HG02763 (cell line): ENCODE data around the gene EMP1.

Experiments
- ATAC-seq: cut with Tn5 transposase; IDR thresholded peaks from one replicate; pipeline ENCODE4 v1.9.1; 2021; ENCODE audit warnings: mild to moderate bottlenecking, moderate library complexity; ENCODE audit not compliant: unreplicated experiment

The EMP1 gene

DNA sequence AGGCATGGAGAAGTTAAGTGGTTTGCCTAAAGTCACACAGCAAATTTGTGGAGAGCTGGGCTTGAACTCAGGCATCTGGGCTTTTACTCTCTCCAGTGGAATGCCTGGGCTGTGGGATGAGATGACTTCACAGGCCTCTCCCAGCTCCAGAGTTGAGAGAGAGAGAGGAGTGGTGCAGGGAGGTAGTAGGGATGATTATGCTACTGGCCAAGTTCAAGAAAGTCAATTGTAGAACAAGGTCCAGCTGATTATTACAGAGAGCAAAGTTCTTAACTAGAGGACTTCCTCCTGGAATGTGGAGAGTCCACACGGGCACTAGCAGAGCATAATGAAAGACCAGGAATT lies 769 bp upstream of the EMP1 start:
- ATAC-seq: no peak

DNA sequence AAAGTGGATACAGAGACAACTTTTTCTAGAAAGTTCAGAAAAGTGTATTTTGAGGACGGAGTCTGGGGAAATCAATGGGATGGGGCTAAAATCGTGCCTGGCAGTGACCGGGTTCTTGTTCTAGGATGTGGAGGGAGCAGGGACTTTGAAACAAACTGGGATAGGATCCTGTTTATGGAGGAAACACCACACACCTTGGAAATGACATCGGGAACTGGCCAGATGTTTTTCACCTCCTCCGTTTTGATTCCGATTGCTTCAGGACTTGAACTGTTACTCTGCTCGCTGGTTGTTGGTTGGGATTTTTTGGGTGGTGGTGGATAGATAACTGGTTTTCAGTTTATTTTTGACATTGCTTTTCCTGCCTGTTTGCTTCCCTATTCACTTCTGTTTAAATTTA lies 506 bp downstream of the EMP1 start:
- no peak for ATAC-seq

DNA sequence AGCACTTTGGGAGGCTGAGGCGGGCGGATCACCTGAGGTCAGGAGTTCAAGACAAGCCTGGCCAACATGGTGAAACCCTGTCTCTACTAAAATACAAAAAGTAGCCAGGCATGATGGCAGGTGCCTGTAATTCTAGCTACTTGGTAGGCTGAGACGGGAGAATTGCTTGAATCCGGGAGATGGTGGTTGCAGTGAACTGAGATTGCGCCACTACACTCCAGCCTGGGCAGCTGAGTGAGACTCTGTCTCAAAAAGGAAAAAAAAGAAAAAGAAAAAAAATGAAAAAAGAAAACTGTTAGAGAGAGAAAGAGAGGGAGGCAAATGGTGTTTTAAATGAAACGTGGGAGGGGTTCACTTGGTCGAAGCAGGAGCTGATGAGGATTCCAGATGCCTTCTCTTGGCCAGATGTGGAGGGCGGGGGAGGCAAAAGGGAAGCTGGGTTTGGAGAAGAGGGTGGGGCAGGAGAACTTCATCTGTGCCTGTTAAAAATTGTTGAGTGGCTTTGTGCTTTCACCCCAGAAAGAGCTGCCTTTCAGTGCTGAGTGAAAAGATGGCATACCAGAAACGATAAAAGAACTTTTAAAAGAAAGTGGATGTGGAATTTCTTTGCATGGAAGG lies 1.1 kb downstream of the EMP1 start:
- ATAC-seq: no peak

GRCh38 chr12:13198241-13198640 lies 1.7 kb downstream of the EMP1 start:
- no peak for ATAC-seq

GRCh38 chr12:13198876-13199275 lies 2.4 kb downstream of the EMP1 start:
- no peak for ATAC-seq

GRCh38 chr12:13199592-13199991 lies 3.1 kb downstream of the EMP1 start:
- ATAC-seq: no peak

GRCh38 chr12:13200841-13201240 lies 4.3 kb downstream of the EMP1 start:
- ATAC-seq: no peak

DNA sequence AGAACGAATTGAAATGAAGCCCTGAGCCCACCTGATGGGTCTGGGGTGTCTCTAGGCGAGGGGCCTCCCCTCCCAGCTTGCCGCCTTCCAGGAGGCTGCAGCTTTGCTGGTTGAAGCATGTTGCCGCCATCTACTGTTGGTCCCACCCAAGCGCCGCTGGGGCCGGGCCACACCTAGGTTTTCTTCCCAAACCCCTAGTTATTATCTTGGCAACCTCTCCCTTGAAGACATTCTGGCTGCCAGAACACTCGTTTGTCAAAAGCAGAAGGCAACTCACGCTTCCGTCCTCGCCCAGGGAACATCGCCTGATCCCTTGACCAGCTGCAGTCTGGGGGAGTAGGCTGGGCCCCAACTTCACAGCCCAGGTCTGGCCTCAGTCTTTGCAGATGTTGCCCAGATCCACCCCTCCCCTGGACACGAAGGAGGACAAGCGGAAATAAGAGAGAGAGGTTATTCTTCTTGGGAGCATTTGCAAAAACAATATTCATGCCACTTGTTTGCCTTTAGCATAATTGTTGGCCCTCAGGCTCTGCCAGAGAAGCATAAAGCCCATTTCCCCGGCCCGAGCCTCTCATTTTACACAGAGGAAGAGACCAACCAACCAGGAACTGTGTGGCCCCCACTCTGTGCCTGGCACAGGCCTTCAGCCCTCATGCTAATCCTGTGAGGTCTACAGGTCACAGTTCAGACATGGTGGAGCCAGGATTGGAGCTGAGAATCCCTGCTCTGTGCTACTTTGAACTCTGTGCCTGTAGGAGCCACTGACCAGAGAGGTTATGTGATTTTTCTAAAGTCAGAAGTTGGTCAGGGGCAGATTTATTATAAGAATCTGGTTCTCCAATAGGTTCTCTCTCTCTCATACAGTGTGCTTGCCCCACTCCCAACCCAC lies 6.8 kb downstream of the EMP1 start:
- no peak for ATAC-seq

DNA sequence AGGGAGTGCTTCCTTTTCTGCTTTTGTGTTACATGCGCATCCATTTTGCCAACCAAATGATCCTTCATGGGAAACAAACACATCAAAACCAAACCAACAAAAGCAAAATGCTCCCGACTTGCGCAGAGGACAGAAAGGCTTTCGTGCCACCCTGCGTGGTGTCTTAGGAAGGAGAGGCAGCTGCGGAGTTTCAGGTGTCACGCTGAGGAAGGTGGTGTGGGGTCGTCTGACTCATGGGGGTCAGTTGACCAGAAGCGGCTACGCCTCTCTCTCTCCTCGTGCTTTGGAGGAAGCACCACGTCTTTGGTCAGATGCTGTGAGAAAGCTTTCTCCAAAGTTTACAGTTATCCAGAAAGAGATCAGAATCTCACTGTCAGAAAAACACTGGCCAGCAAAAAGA lies 7.9 kb downstream of the EMP1 start:
- no peak for ATAC-seq

GRCh38 chr12:13205809-13206559 lies 9.5 kb downstream of the EMP1 start:
- no peak for ATAC-seq

DNA sequence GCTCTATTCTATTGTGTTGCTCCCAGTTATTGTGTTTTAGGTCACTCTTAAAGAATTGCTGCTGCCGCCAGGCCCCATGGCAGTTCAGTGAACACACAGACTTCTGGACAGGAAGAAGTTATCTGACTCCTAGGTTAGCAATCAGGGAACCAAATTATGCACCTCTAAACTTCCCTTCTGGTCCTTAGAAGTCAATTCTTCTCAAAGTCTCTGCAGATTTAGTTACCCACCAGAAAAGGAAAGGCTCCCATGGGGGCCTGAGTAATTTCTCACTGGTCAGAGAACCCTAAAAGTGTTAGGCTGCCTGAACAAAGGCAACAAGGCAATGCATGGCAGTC lies 10.0 kb downstream of the EMP1 start:
- ATAC-seq: no peak

GRCh38 chr12:13208533-13209435 lies 12.3 kb downstream of the EMP1 start:
- ATAC-seq: no peak

GRCh38 chr12:13209436-13210235 lies 13.1 kb downstream of the EMP1 start:
- no peak for ATAC-seq

DNA sequence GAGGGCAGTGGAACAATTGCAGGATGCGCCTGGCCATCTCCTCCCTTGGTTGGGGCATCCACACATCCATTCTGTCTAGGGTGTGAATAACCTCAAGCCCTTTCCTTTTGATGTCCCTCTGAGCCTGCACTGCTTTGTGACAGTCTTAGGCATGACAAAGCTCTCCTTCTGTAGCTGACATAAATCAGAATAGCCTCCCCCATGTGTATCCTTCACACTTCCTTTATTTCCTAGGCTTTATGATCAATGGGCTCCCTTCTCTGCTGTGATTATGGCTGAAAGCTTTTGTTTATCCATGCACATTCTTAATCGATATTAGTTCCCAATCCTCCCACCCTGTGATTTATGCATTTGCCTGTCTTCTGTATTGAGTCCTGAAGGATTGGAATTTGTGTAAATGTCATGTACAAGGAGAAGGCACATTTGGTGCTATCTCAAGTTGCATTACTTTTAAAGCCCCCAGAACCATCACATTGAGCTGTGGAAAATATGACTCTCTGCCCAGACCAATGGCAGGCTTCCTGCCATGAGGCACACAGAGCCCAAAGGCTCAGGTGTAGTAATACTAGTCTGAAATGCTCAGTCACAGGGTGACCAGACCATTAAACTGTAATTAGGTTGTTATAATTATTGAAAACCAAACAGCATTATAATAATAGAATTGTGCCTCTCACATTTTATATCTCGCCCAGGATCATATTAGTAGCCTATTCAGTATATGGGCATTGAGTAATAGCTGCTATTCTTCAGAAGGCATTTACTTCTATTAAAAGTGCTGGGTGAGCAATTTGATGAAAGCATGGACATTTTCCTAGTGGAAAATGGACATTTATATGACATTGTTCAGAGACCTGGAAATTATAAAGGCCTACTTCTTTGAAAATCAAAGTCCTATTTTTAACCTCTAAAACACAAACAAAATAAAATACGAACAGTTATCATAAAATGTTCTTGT lies 14.0 kb downstream of the EMP1 start:
- ATAC-seq: no peak

DNA sequence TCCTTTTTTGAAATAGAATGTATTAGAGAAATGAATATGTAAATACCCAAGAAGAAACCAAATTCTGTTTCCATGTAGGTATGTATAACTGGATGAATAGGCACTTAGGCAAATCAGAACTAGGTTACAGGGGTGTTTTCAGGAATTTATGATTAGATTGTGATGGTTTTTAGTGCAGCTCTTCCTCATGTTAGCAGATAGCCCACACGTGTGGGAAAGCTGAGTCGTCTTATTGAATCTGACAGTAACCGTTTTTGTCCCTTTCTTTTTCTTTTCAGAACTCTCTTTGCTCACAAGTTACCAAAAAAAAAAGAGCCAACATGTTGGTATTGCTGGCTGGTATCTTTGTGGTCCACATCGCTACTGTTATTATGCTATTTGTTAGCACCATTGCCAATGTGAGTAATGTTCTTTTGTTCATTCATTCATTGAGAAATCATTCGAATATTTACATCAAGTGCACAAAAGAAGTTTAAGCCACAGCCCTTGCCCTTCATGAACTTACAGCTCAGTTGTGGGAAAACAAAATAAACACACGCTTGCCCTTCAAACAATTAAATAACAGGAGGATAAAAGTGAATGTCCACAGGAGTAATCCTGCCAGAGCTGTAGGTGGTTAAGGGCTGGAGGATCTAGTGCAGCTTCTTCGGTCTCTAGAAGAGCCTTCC lies 14.8 kb downstream of the EMP1 start:
- ATAC-seq: no peak

GRCh38 chr12:13211859-13212664 lies 15.5 kb downstream of the EMP1 start:
- ATAC-seq: no peak

- no peak for ATAC-seq
Observed at GRCh38 chr12:13215056-13215455, 18.5 kb downstream of the EMP1 start.

- ATAC-seq: no peak
Observed at GRCh38 chr12:13218641-13219040, 22.1 kb downstream of the EMP1 start.
